ENCODE results near the gene ARL3. TPM values are rescaled to one million over a fixed set of nuclear protein-coding genes. Genes with fewer than 3 reads are reported as not detected.

ARL3 gene
- total RNA-seq, 1 donor from 2014 or later = 12.1 TPM

GRCh38 chr10:102713539-102713813 lies 721 bp downstream of the ARL3 start:
- no peaks in the 10 kb centered on the region for H3K36me3 Mint-ChIP-seq (ENCODE audit: low read depth)
- H3K27me3 Mint-ChIP-seq (ENCODE audit: low read depth) = no peaks in the 10 kb centered on the region
- DNase-seq (ENCODE audit: low spot score) = no peak
- peak overlapping the region; percentile 91 for H3K4me3 Mint-ChIP-seq (ENCODE audit: unreplicated experiment)
- peak overlapping the region; percentile 98 for H3K27ac Mint-ChIP-seq (ENCODE audit: unreplicated experiment)
- TF ChIP-seq CTCF (IDR thresholded peaks at IDR 0.05) = no peak
- H3K4me1 Mint-ChIP-seq (ENCODE audit: low read depth) = peaks cover 56% of the 10 kb centered on the region
- no peaks in the 10 kb centered on the region for H3K9me3 Mint-ChIP-seq (ENCODE audit: low read depth)

- Mint-ChIP-seq H3K4me1 (ENCODE audit: low read depth) (peaks cover 51% of the 10 kb centered on the region), H3K27ac (ENCODE audit: unreplicated experiment) (peak overlapping the region; percentile 98), H3K36me3 (ENCODE audit: low read depth) (no peaks in the 10 kb centered on the region), H3K4me3 (ENCODE audit: unreplicated experiment) (peak overlapping the region; percentile 91), H3K27me3 (ENCODE audit: low read depth) (no peaks in the 10 kb centered on the region), H3K9me3 (ENCODE audit: low read depth) (no peaks in the 10 kb centered on the region)
- DNase-seq (ENCODE audit: low spot score) = no peak
- TF ChIP-seq CTCF (IDR thresholded peaks at IDR 0.05) = no peak
Measured at GRCh38 chr10:102712843-102713538, 1.2 kb downstream of the ARL3 start.

- Mint-ChIP-seq H3K9me3 (ENCODE audit: low read depth) (no peaks in the 10 kb centered on the region), H3K4me1 (ENCODE audit: low read depth) (peaks cover 47% of the 10 kb centered on the region), H3K4me3 (ENCODE audit: unreplicated experiment) (no peak overlapping the region), H3K27me3 (ENCODE audit: low read depth) (no peaks in the 10 kb centered on the region), H3K36me3 (ENCODE audit: low read depth) (no peaks in the 10 kb centered on the region), H3K27ac (ENCODE audit: unreplicated experiment) (peak overlapping the region; percentile 22)
- DNase-seq (ENCODE audit: low spot score) = no peak
- no peak for TF ChIP-seq CTCF (IDR thresholded peaks at IDR 0.05)
Measured at GRCh38 chr10:102712089-102712488, 2.1 kb downstream of the ARL3 start.

GRCh38 chr10:102710609-102711008 lies 3.6 kb downstream of the ARL3 start:
- peaks cover 44% of the 10 kb centered on the region for H3K4me1 Mint-ChIP-seq (ENCODE audit: low read depth)
- H3K27ac Mint-ChIP-seq (ENCODE audit: unreplicated experiment) = peak overlapping the region; percentile 30
- no peak for DNase-seq (ENCODE audit: low spot score)

GRCh38 chr10:102705531-102705930 lies 8.7 kb downstream of the ARL3 start:
- H3K27ac Mint-ChIP-seq (ENCODE audit: unreplicated experiment) = no peak overlapping the region
- DNase-seq (ENCODE audit: low spot score) = no peak
- TF ChIP-seq CTCF (IDR thresholded peaks at IDR 0.05) = no peak
- no peaks in the 10 kb centered on the region for H3K27me3 Mint-ChIP-seq (ENCODE audit: low read depth)
- H3K36me3 Mint-ChIP-seq (ENCODE audit: low read depth) = peaks cover 3% of the 10 kb centered on the region
- H3K4me3 Mint-ChIP-seq (ENCODE audit: unreplicated experiment) = no peak overlapping the region
- no peaks in the 10 kb centered on the region for H3K9me3 Mint-ChIP-seq (ENCODE audit: low read depth)
- H3K4me1 Mint-ChIP-seq (ENCODE audit: low read depth) = peaks cover 27% of the 10 kb centered on the region

More at GRCh38 chr10:102710609-102711008, 3.6 kb downstream of the ARL3 start:
- peak; percentile 40 for TF ChIP-seq CTCF (IDR thresholded peaks at IDR 0.05)
- Mint-ChIP-seq H3K27me3 (ENCODE audit: low read depth) (no peaks in the 10 kb centered on the region), H3K36me3 (ENCODE audit: low read depth) (no peaks in the 10 kb centered on the region), H3K4me3 (ENCODE audit: unreplicated experiment) (no peak overlapping the region), H3K9me3 (ENCODE audit: low read depth) (no peaks in the 10 kb centered on the region)

Measured in chondrocyte (in vitro differentiated cells).